MCF 10A (cell line): ENCODE measurements around the gene LMF1. TPM values are rescaled to one million over a fixed set of nuclear protein-coding genes. Genes with fewer than 3 reads are reported as not detected.

ENCODE experiments used
- BruUV-seq: library from RNA; stranded (reverse); fragments of 400-500 nt; replicated peaks from 2 replicates; lab custom pipeline; 2021; lab: Mats Ljungman, UMichigan
- CTCF ChIA-PET: fragments of 300-600 bp; sonication (Branson Sonifier 250); formaldehyde crosslinking; extraction: SDS; loops from one replicate; lab custom pipeline; 2021; ENCODE audit warnings: antibody characterized with exemption, inconsistent platforms; lab: Yijun Ruan, JAX
- POLR2A ChIA-PET: fragments of 300-600, 350-650 bp; sonication (Branson Sonifier 250); formaldehyde crosslinking; extraction: SDS; loops from one replicate; lab custom pipeline; 2020; ENCODE audit warnings: antibody characterized with exemption, inconsistent platforms; lab: Yijun Ruan, JAX
- DNase-seq: peaks from one replicate; pipeline ENCODE4 v3.0.0-alpha.2; 2018; ENCODE audit not compliant: unreplicated experiment
- H3K27ac Mint-ChIP-seq: one replicate; pipeline ENCODE4 v1.8.0; 2022; ENCODE audit warnings: mild to moderate bottlenecking, low read depth, mixed read lengths; ENCODE audit not compliant: unreplicated experiment
- H3K27me3 Mint-ChIP-seq: one replicate; pipeline ENCODE4 v1.8.0; 2022; ENCODE audit warnings: mixed read lengths; ENCODE audit not compliant: insufficient read depth, unreplicated experiment
- H3K36me3 Mint-ChIP-seq: one replicate; pipeline ENCODE4 v1.8.0; 2022; ENCODE audit warnings: mild to moderate bottlenecking, moderate library complexity, mixed read lengths; ENCODE audit not compliant: insufficient read depth, unreplicated experiment
- H3K4me1 Mint-ChIP-seq: one replicate; pipeline ENCODE4 v1.8.0; 2022; ENCODE audit warnings: mixed read lengths; ENCODE audit not compliant: insufficient read depth, unreplicated experiment
- H3K4me3 Mint-ChIP-seq: one replicate; pipeline ENCODE4 v1.8.0; 2022; ENCODE audit warnings: mild to moderate bottlenecking, moderate library complexity, mixed read lengths; ENCODE audit not compliant: unreplicated experiment
- H3K9me3 Mint-ChIP-seq: one replicate; pipeline ENCODE4 v1.8.0; 2022; ENCODE audit warnings: mixed read lengths; ENCODE audit not compliant: unreplicated experiment
- intact Hi-C: fragments of 100-400 bp; cut with micrococcal nuclease; formaldehyde crosslinking; loops from 2 replicates; pipeline ENCODE4 v1.14.1; 2022
- total RNA-seq: library from RNA; stranded (reverse); gene quantifications from 2 replicates; pipeline ENCODE4 v1.2.3, GENCODE V29; 2022
- TF ChIP-seq, protein P1 (sequence below): fragments of 200-600 bp; IDR thresholded peaks from one replicate; pipeline ENCODE4 v1.8.0; 2022; ENCODE audit warnings: antibody characterized with exemption, mild to moderate bottlenecking; ENCODE audit not compliant: unreplicated experiment

The LMF1 gene
- total RNA-seq, 1 experiment from 2014 or later: 9.9 TPM

DNA sequence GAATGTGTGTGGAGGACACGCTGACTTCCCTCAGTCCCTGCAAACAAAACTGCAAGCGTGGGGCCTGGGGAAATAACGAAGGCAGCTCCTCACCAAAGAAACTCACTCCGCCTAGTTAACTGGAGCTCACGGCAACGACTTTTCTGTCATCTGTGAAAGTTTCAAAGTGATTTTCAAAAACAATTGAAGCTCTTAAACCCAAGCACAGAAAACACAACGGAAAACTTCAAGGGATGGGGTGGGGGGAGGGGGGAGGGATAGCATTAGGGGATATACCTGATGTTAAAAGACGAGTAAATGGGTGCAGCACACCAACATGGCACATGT, 167.1 kb downstream of the LMF1 start:
- CTCF ChIA-PET: interaction anchor here (0.6 to 0.9 kb wide), 3 partner anchors 8 to 300 kb away, joined by 3 to 4 read pairs (median 3); no protein-coding TSS in a partner anchor
- BruUV-seq: no TSS peak
- H3K4me3 Mint-ChIP-seq: no peak overlapping the region
- H3K27ac Mint-ChIP-seq: no peak overlapping the region
- no peaks in the 10 kb centered on the region for H3K4me1 Mint-ChIP-seq
- POLR2A ChIA-PET: interaction anchor here (1.3 kb wide), 1 partner anchor 83 kb away, joined by 4 read pairs; the partner anchor contains the start of gene ANTKMT
- TF ChIP-seq, protein P1, sequence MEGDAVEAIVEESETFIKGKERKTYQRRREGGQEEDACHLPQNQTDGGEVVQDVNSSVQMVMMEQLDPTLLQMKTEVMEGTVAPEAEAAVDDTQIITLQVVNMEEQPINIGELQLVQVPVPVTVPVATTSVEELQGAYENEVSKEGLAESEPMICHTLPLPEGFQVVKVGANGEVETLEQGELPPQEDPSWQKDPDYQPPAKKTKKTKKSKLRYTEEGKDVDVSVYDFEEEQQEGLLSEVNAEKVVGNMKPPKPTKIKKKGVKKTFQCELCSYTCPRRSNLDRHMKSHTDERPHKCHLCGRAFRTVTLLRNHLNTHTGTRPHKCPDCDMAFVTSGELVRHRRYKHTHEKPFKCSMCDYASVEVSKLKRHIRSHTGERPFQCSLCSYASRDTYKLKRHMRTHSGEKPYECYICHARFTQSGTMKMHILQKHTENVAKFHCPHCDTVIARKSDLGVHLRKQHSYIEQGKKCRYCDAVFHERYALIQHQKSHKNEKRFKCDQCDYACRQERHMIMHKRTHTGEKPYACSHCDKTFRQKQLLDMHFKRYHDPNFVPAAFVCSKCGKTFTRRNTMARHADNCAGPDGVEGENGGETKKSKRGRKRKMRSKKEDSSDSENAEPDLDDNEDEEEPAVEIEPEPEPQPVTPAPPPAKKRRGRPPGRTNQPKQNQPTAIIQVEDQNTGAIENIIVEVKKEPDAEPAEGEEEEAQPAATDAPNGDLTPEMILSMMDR: no peak
- H3K9me3 Mint-ChIP-seq: no peaks in the 10 kb centered on the region
- peaks cover 11% of the 10 kb centered on the region for H3K36me3 Mint-ChIP-seq
- intact Hi-C loops: no loop called here
- no peak for DNase-seq
- H3K27me3 Mint-ChIP-seq: peaks cover 8% of the 10 kb centered on the region

Other genes with a start within 250 kb of the LMF1 start
- gene ANTKMT, start 249.8 kb downstream of the LMF1 start, total RNA-seq: 54.7 and 55.8 TPM in 2 replicates
- 4.6 and 6.0 TPM in 2 replicates for gene CCDC78, start 244.5 kb downstream of the LMF1 start, total RNA-seq
- gene HAGHL, start 243.9 kb downstream of the LMF1 start, total RNA-seq: 20.1 and 24.5 TPM in 2 replicates
- gene CIAO3, start 230.0 kb downstream of the LMF1 start, total RNA-seq: 28.5 and 31.1 TPM in 2 replicates
- gene MSLN, start 210.2 kb downstream of the LMF1 start, total RNA-seq: 18.1 and 25.2 TPM in 2 replicates
- gene RPUSD1, start 182.6 kb downstream of the LMF1 start, total RNA-seq: 19.8 and 24.9 TPM in 2 replicates
- 22.7 and 30.9 TPM in 2 replicates for gene CHTF18, start 182.4 kb downstream of the LMF1 start, total RNA-seq
- not detected in 2 replicates for gene GNG13, start 170.2 kb downstream of the LMF1 start, total RNA-seq
- not detected in 2 replicates for gene SOX8, start 10.8 kb upstream of the LMF1 start, total RNA-seq
- gene SSTR5, start 101.8 kb upstream of the LMF1 start, total RNA-seq: not detected in 2 replicates
- gene C1QTNF8, start 125.3 kb upstream of the LMF1 start, total RNA-seq: not detected in 2 replicates
- gene CACNA1H, start 182.1 kb upstream of the LMF1 start, total RNA-seq: not detected in 2 replicates